ENCODE results near the gene DCAF16.

GRCh38 chr4:17805580-17806155, 4.9 kb downstream of the DCAF16 start:
- TF ChIP-seq POLR2AphosphoS5 (IDR thresholded peaks at IDR 0.05; ENCODE audit: low read length) (no peak), CBX3 (IDR thresholded peaks at IDR 0.05; ENCODE audit: borderline replicate concordance, low read depth) (no peak), EZH2 (IDR thresholded peaks at IDR 0.05; ENCODE audit: borderline replicate concordance, control insufficient read depth, low read depth, low read length) (no peak), ESRRA (IDR thresholded peaks at IDR 0.05; ENCODE audit: low read length) (no peak), NFXL1 (IDR thresholded peaks at IDR 0.05; ENCODE audit: borderline replicate concordance) (no peak), SMARCA5 (IDR thresholded peaks at IDR 0.05) (no peak), RAD21 (IDR thresholded peaks at IDR 0.05; ENCODE audit: insufficient read depth, low read depth, low read length) (no peak), FOS (IDR thresholded peaks at IDR 0.05; ENCODE audit: borderline replicate concordance, extremely low read depth, insufficient read length) (no peak), MYC (IDR thresholded peaks at IDR 0.05; ENCODE audit: insufficient read depth, insufficient read length, insufficient replicate concordance, low read length, severe bottlenecking) (no peak), CBX5 (IDR thresholded peaks at IDR 0.05; ENCODE audit: low read depth) (no peak), RCOR1 (conservative IDR thresholded peaks at IDR 0.05; ENCODE audit: low read depth, low read length) (no peak), EGR1 (IDR thresholded peaks at IDR 0.05; ENCODE audit: borderline replicate concordance in 1 of 2, low read depth in 2 of 2, low read length in 2 of 2) (no peak), JUND (IDR thresholded peaks at IDR 0.05; ENCODE audit: low read depth, low read length) (no peak)
- TF ChIP-seq, protein P1, sequence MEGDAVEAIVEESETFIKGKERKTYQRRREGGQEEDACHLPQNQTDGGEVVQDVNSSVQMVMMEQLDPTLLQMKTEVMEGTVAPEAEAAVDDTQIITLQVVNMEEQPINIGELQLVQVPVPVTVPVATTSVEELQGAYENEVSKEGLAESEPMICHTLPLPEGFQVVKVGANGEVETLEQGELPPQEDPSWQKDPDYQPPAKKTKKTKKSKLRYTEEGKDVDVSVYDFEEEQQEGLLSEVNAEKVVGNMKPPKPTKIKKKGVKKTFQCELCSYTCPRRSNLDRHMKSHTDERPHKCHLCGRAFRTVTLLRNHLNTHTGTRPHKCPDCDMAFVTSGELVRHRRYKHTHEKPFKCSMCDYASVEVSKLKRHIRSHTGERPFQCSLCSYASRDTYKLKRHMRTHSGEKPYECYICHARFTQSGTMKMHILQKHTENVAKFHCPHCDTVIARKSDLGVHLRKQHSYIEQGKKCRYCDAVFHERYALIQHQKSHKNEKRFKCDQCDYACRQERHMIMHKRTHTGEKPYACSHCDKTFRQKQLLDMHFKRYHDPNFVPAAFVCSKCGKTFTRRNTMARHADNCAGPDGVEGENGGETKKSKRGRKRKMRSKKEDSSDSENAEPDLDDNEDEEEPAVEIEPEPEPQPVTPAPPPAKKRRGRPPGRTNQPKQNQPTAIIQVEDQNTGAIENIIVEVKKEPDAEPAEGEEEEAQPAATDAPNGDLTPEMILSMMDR (IDR thresholded peaks at IDR 0.05 in 2 of 3, conservative IDR thresholded peaks at IDR 0.05 in 1 of 3; ENCODE audit: control insufficient read depth in 2 of 3, extremely low read depth in 1 of 3, insufficient read depth in 1 of 3, low read depth in 3 of 3, low read length in 3 of 3): no peak

Measured in GM12878 (cell line).